Measurements from ENCODE around the gene MINDY3.
"Not testable (repeated sequence)": the region's sequence is repeated elsewhere in the genome, so short reads cannot be mapped to it uniquely, and the experiment has no call there.

The MINDY3 gene

GRCh38 chr10:15859906-15860691, at the start of gene MINDY3:
TSS of gene MINDY3 (minus strand) at chr10:15860507. CDS start at chr10:15860299, 208 bp downstream.
- FAIRE-seq = no peak
- peak; percentile 85 for DNase-seq (ENCODE audit: low spot score)

GRCh38 chr10:15901889-15902288, 41.6 kb upstream of the MINDY3 start:
- no peak for FAIRE-seq

GRCh38 chr10:15898046-15898445, 37.7 kb upstream of the MINDY3 start:
- peak; percentile 41 for DNase-seq (ENCODE audit: low spot score)
- FAIRE-seq = no peak

More at GRCh38 chr10:15901889-15902288, 41.6 kb upstream of the MINDY3 start:
- DNase-seq (ENCODE audit: low spot score) = no peak

GRCh38 chr10:15897287-15897686, 37.0 kb upstream of the MINDY3 start:
- DNase-seq (ENCODE audit: low spot score) = peak; percentile 61
- FAIRE-seq = no peak

DNA sequence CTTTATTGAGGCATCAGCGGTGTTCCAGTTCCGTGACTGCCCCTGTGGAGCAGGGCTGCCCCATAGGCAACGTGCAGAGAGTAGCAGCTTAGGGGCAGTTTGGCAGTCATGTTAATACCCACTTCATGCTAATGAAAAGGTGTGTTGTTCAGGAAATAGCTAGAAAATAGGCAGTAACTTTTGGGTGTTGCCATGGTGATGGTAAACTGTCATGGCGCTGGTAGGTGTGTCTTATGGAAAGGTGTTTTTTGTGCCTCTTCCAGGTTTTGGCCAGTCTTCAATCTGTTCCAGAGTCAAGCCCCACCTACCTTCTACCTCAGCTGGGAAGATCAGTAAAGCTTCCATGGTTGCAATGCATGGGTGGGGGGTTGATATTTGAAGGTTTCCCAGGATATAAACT, 36.3 kb upstream of the MINDY3 start:
- FAIRE-seq (no peak), DNase-seq (ENCODE audit: low spot score) (no peak)

DNA sequence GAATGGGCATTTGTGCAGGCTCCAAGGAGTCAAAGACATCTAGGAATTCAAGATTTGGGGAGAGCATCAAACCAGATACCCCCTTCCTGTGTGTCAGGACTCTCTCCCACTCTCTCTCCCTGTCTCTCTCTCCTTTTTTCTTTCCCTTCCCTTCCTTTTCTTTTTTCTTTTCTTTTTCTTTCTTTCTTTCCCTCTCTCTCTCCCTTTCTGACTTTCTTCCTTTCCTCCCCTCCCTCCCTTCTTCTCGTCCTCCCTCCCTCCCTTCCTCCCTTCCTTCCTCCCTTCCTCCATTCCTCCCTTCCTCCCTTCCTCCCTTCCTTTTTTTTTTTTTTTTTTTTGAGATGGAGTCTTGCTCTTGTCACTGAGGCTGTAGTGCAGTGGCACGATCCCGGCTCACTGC, 24.1 kb upstream of the MINDY3 start:
- DNase-seq (ENCODE audit: low spot score) = no peak
- FAIRE-seq = no peak

DNA sequence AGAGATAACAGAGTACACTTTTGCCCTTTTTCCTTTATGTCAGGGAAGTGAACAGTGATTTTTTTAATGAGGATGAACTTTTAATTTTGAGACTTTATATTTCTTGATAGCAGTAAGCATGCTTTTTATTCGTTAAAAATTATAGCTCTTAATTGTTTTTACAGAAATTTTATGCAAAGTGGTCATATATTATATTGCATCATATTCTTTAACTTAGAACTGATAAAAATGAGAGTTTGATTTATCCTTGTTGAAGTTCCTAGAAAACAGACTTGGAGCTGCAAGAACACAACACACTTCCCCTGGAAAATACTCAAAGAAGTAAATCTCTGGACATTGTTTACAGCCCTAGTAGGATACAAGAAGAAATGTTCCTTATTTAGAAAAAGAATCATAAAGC, 21.2 kb upstream of the MINDY3 start:
- no peak for FAIRE-seq
- DNase-seq (ENCODE audit: low spot score) = no peak

GRCh38 chr10:15879663-15880062, 19.4 kb upstream of the MINDY3 start:
- FAIRE-seq = no peak
- no peak for DNase-seq (ENCODE audit: low spot score)

DNA sequence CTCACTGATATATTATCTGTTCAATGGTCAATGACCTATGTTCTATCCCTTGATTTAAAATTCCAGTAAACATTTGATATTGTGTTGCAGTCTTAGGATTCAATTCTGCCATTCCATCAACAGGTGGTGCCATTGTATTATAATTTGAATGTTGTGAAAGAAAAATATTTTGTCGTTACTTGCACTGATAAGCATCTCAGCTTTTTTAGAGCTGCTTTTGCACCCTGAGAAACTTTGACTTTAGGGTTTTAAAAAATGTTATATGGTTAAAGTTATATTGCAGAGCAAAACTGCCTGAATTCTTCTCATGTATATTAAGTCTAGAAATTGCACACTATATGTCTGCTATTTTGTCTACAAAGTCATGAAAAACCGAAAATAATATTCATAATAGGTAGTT, 18.8 kb upstream of the MINDY3 start:
- DNase-seq (ENCODE audit: low spot score) (peak; percentile 51), FAIRE-seq (no peak)

DNA sequence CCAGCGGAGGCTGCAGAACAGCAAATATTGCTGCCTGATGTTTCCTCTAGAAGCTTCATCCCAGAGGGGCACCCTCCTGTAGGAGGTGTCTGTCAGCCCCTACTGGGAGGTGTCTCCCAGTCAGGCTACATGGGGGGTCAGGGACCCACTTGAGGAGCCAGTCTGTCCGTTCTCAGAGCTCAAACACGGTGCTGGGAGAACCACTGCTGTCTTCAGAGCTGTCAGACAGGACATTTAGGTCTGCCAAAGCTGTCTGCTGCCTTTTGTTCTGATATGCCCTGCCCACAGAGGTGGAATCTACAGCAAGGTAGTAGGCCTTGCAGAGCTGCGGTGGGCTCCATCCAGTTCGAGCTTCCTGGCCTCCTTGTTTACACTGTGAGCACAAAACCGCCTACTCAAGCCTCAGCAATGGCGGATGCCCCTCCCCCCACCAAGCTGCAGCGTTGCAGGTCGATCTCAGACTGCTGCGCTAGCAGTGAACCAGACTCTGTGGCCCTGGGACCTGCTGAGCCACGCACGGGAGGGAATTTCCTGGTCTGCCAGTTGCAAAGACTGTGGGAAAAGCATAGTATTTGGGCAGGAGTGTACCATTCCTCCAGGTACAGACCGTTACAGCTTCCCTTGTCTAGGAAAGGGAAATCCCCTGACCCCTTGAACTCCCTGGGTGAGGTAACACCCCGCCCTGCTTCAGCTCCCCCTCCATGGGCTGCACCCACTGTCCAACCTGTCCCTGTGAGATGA, 17.7 kb upstream of the MINDY3 start:
- DNase-seq (ENCODE audit: low spot score) (no peak), FAIRE-seq (peak; percentile 50)

GRCh38 chr10:15876274-15876673, 16.0 kb upstream of the MINDY3 start:
- not testable (repeated sequence) for DNase-seq (ENCODE audit: low spot score); FAIRE-seq

DNA sequence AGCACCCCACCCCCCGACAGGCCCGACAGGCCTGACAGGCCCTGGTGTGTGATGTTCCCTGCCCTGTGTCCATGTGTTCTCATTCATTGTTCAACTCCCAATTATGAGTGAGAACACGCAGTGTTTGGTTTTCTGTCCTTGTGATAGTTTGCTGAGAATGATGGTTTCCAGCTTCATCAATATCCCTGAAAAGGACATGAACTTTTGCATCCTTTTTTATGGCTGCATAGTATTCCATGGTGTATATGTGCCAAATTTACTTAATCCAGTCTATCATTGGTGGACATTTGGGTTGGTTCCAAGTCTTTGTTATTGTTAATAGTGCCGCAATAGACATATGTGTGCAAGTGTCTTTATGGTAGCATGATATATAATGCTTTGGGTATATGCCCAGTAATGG, 12.3 kb upstream of the MINDY3 start:
- not testable (repeated sequence) for FAIRE-seq; DNase-seq (ENCODE audit: low spot score)

GRCh38 chr10:15871823-15872222, 11.5 kb upstream of the MINDY3 start:
- DNase-seq (ENCODE audit: low spot score) = no peak
- no peak for FAIRE-seq

GRCh38 chr10:15869935-15870334, 9.6 kb upstream of the MINDY3 start:
- FAIRE-seq (no peak), DNase-seq (ENCODE audit: low spot score) (no peak)

- peak; percentile 10 for DNase-seq (ENCODE audit: low spot score)
- no peak for FAIRE-seq
Observed at GRCh38 chr10:15868006-15868405, 7.7 kb upstream of the MINDY3 start.

DNA sequence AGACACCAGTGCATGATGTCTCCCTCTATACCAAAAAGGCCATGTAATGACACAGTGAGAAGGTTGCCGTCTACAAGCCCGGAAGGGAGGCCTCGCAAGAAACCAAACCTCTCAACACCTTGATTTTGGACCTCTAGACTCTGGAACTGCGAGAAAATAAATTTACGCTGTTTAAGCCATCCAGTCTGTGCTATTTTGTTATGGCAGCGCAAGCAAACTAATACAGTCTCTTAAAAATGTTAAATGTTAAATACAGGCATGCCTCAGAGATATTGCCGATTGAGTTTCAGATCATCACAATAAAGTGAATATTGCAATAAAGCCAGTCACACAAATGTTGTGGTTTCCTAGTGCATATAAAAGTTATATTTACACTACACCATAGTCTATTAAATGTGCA, 5.0 kb upstream of the MINDY3 start:
- DNase-seq (ENCODE audit: low spot score) (no peak), FAIRE-seq (no peak)

DNA sequence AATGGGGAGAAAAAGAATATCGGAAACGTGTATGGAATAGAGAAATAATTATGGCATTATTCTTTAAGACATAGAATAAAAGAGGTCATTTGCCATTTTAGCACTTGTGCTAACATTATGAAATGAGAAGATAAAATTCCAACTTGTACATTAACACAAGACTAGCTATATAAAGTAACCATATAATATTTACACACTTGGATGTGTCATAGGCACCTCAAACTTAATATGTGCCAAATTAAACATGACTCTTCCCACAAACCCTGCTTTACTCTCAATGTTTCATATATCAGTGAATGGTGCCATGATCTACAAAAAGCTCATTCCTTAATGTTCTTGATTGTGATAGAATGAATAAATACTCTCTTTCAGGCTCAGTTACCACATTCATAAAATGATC, 4.1 kb upstream of the MINDY3 start:
- DNase-seq (ENCODE audit: low spot score) = no peak
- FAIRE-seq = no peak

- FAIRE-seq (no peak), DNase-seq (ENCODE audit: low spot score) (no peak)
Observed at GRCh38 chr10:15863733-15864132, 3.4 kb upstream of the MINDY3 start.

DNA sequence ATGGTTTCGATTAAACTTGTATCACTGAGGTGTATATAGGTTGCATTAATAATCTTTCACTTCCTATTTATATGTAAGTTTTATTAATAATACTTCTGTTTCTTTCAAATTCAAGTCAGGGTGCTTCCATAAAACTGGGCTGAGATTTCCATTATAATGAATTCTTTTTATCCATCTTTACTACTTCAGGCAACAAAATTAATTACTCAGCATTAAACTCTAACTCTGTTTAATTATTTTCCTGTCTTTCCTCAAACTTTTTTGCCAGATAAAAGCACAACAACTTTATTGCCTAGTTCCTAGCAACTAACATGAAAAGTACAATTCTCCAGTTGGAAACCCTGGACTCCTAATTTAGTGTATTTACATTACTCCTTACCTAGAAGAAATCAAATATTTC, 3.0 kb upstream of the MINDY3 start:
- DNase-seq (ENCODE audit: low spot score) (no peak), FAIRE-seq (no peak)

DNA sequence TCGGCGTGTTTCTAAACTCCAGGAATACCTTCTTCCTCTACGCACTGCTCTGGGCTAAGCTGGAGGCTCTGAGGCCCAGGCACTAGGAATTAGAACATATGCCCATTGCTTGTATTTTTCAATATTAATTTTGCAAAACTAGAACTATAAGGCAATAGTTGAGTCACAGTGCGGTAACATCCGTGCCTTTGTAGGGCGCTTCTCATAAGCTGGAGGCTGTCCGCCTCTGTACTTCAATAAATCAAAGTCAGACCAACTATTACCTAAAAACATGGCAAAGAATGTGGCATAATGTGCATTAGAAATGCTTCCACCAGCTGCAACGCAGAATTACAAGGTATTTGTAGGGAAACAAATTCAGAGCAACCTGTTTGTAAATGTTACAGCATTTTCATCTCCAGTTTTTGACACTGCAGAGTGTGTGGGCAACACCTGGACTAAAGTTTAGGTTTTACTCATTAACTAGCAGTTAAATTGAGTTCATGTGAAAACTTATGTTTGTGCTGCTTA, 440 bp upstream of the MINDY3 start:
- DNase-seq (ENCODE audit: low spot score) (no peak), FAIRE-seq (no peak)

- FAIRE-seq (no peak), DNase-seq (ENCODE audit: low spot score) (no peak)
Observed at GRCh38 chr10:15859509-15859905, 800 bp downstream of the MINDY3 start.

DNA sequence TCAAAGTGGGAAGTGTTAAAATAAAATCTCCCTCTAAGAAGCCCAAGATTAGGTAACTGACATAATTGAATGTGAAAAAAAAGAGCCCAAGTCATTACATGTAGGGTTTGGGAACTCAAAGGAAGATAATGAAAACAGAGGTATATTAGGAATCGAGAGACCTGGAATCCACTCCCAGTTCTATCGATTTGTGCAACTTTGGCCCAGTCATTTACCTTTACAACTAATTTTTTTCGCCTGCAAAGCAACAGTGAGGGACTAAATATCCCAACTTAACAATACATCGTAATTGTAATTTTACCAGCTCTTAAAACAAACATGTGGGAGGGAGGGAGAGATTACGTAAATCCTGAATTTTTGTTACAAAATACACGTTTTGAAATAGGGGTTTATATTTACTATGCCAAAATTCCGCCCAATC, 1.4 kb downstream of the MINDY3 start:
- no peak for FAIRE-seq
- no peak for DNase-seq (ENCODE audit: low spot score)

Measured in urothelium cell line (cell line).